Hepatocyte (in vitro differentiated cells): ENCODE data around the gene PPP1R9A. TPM values are rescaled to one million over a fixed set of nuclear protein-coding genes. Genes with fewer than 3 reads are reported as not detected.

ENCODE experiments used
- DNase-seq: peaks from one replicate; pipeline ENCODE4 v3.0.0-alpha.2; 2016; ENCODE audit warnings: low spot score
- H2AFZ ChIP-seq: fragments of 200-600 bp; sonication (generic); 2 replicates; pipeline ENCODE4 v1.6.0; 2016; ENCODE audit warnings: antibody characterized with exemption, mild to moderate bottlenecking
- H3K27ac ChIP-seq: fragments of 200-600 bp; sonication (generic); 2 replicates; pipeline ENCODE4 v1.5.1; 2016; ENCODE audit warnings: mild to moderate bottlenecking
- H3K27me3 ChIP-seq: fragments of 200-600 bp; sonication (generic); 2 replicates; pipeline ENCODE4 v1.6.1; 2016
- H3K36me3 ChIP-seq: fragments of 200-600 bp; sonication (generic); replicated peaks from 2 replicates; pipeline ENCODE4 v1.5.1; 2016; ENCODE audit warnings: low read depth; ENCODE audit not compliant: insufficient read depth
- H3K4me1 ChIP-seq: fragments of 200-600 bp; sonication (generic); 2 replicates; pipeline ENCODE4 v1.5.1; 2016; ENCODE audit warnings: mild to moderate bottlenecking, moderate library complexity; ENCODE audit not compliant: insufficient read depth
- H3K4me2 ChIP-seq: fragments of 200-600 bp; sonication (generic); 2 replicates; pipeline ENCODE4 v1.6.0; 2016
- H3K4me3 ChIP-seq: fragments of 200-600 bp; sonication (generic); 2 replicates; pipeline ENCODE4 v1.5.1; 2016; ENCODE audit warnings: mild to moderate bottlenecking
- H3K79me2 ChIP-seq: fragments of 200-600 bp; sonication (generic); 2 replicates; pipeline ENCODE4 v1.6.0; 2017; ENCODE audit warnings: mild to moderate bottlenecking
- H3K9me2 ChIP-seq: fragments of 200-600 bp; sonication (generic); replicated peaks from 2 replicates; pipeline ENCODE4 v1.6.0; 2017; ENCODE audit warnings: mild to moderate bottlenecking; ENCODE audit not compliant: insufficient read depth
- H3K9me3 ChIP-seq: fragments of 200-600 bp; sonication (generic); 2 replicates; pipeline ENCODE4 v1.5.1; 2016; ENCODE audit warnings: low read depth, mild to moderate bottlenecking
- H4K20me1 ChIP-seq: fragments of 200-600 bp; sonication (generic); 2 replicates; pipeline ENCODE4 v1.6.0; 2016; ENCODE audit warnings: mild to moderate bottlenecking; ENCODE audit not compliant: insufficient read depth, poor library complexity, severe bottlenecking
- CTCF ChIP-seq: fragments of 200-600 bp; sonication (generic); IDR thresholded peaks from 2 replicates; pipeline ENCODE4 v1.5.1; 2016; ENCODE audit warnings: antibody characterized with exemption, mild to moderate bottlenecking; ENCODE audit not compliant: poor library complexity
- EZH2 ChIP-seq: fragments of 200-600 bp; sonication (generic); IDR thresholded peaks from 2 replicates; pipeline ENCODE4 v1.6.1; 2016; ENCODE audit warnings: antibody characterized with exemption, mild to moderate bottlenecking, borderline replicate concordance
- EZH2phosphoT487 ChIP-seq: fragments of 200-600 bp; sonication (generic); IDR thresholded peaks from one replicate; pipeline ENCODE4 v1.6.1; 2018; ENCODE audit warnings: antibody characterized with exemption, mild to moderate bottlenecking, low read depth, moderate library complexity; ENCODE audit not compliant: unreplicated experiment, severe bottlenecking
- WGBS: methylation state at CpG from one replicate; pipeline ENCODE4 v1.1.6; 2016; ENCODE audit warnings: low lambda C conversion rate; ENCODE audit errors: missing lambda C conversion rate; 5-methylcytosine and 5-hydroxymethylcytosine counted together
- polyA plus RNA-seq: library from polyadenylated mRNA; unstranded; fragments of >200 nt; fragmentation: Nextera tagmentation; extraction: Ambion mirVana; gene quantifications from 2 replicates; pipeline ENCODE4 v1.2.1, GENCODE V29; 2016
- total RNA-seq: library from RNA; depleted of rRNA; stranded (reverse); fragments of >200 nt; gene quantifications from 2 replicates; pipeline ENCODE4 v1.2.3, GENCODE V29; 2014

Gene PPP1R9A
- total and polyA plus RNA-seq, 2 experiments from 2014 or later, result 11.7 to 25.7 TPM

- no peak for TF ChIP-seq EZH2phosphoT487
- TF ChIP-seq EZH2, result no peak
- no peak for TF ChIP-seq CTCF
- Histone ChIP-seq H3K36me3 (no peaks in the 10 kb centered on the region), H3K9me3 (no peaks in the 10 kb centered on the region), H3K27me3 (no peaks in the 10 kb centered on the region), H3K79me2 (no peaks in the 10 kb centered on the region), H4K20me1 (no peaks in the 10 kb centered on the region), H3K9me2 (no peaks in the 10 kb centered on the region), H3K4me1 (no peaks in the 10 kb centered on the region), H3K4me3 (no peak overlapping the region), H3K4me2 (no peak overlapping the region), H3K27ac (no peak overlapping the region), H2AFZ (no peak overlapping the region)
- WGBS, result 91% methylated on average over 1 of the region's 1 CpG
- DNase-seq, result no peak
Measured at GRCh38 chr7:95251966-95252365, 344.6 kb downstream of the PPP1R9A start.

- DNase-seq, result no peak
- H3K4me2 ChIP-seq, result no peak overlapping the region
- H3K4me1 ChIP-seq, result no peaks in the 10 kb centered on the region
- H3K9me2 ChIP-seq, result no peaks in the 10 kb centered on the region
- H3K79me2 ChIP-seq, result no peaks in the 10 kb centered on the region
- no peaks in the 10 kb centered on the region for H3K9me3 ChIP-seq
- no peaks in the 10 kb centered on the region for H4K20me1 ChIP-seq
- no peaks in the 10 kb centered on the region for H3K36me3 ChIP-seq
- H3K4me3 ChIP-seq, result no peak overlapping the region
- 92% methylated on average over 1 of the region's 1 CpG for WGBS
- no peak for TF ChIP-seq CTCF
- no peak overlapping the region for H3K27ac ChIP-seq
- no peaks in the 10 kb centered on the region for H3K27me3 ChIP-seq
- no peak overlapping the region for H2AFZ ChIP-seq
Measured at GRCh38 chr7:95253986-95254385, 346.6 kb downstream of the PPP1R9A start.

GRCh38 chr7:95255691-95256090, 348.3 kb downstream of the PPP1R9A start:
- Histone ChIP-seq H4K20me1 (no peaks in the 10 kb centered on the region), H3K79me2 (no peaks in the 10 kb centered on the region), H3K27me3 (no peaks in the 10 kb centered on the region), H2AFZ (no peak overlapping the region), H3K27ac (no peak overlapping the region), H3K4me2 (no peak overlapping the region), H3K9me2 (no peaks in the 10 kb centered on the region), H3K4me3 (no peak overlapping the region), H3K36me3 (no peaks in the 10 kb centered on the region), H3K4me1 (no peaks in the 10 kb centered on the region), H3K9me3 (no peaks in the 10 kb centered on the region)
- TF ChIP-seq EZH2phosphoT487, result no peak
- no peak for TF ChIP-seq EZH2
- TF ChIP-seq CTCF, result no peak
- no peak for DNase-seq

- no peaks in the 10 kb centered on the region for H3K9me2 ChIP-seq
- DNase-seq, result no peak
- TF ChIP-seq EZH2 (no peak), EZH2phosphoT487 (no peak), CTCF (no peak)
- H3K36me3 ChIP-seq, result no peaks in the 10 kb centered on the region
- no peaks in the 10 kb centered on the region for H4K20me1 ChIP-seq
- H3K4me2 ChIP-seq, result no peak overlapping the region
- H3K4me1 ChIP-seq, result no peaks in the 10 kb centered on the region
- no peaks in the 10 kb centered on the region for H3K9me3 ChIP-seq
- no peak overlapping the region for H2AFZ ChIP-seq
- no peak overlapping the region for H3K4me3 ChIP-seq
- no peak overlapping the region for H3K27ac ChIP-seq
- no peaks in the 10 kb centered on the region for H3K79me2 ChIP-seq
- no peaks in the 10 kb centered on the region for H3K27me3 ChIP-seq
Measured at GRCh38 chr7:95261895-95262415, 354.6 kb downstream of the PPP1R9A start.
